ENCODE measurements around the gene FAM181B. TPM values are rescaled to one million over a fixed set of nuclear protein-coding genes. Genes with fewer than 3 reads are reported as not detected.

The FAM181B gene
- total RNA-seq, 1 experiment from 2014 or later = 0.44 TPM

DNA sequence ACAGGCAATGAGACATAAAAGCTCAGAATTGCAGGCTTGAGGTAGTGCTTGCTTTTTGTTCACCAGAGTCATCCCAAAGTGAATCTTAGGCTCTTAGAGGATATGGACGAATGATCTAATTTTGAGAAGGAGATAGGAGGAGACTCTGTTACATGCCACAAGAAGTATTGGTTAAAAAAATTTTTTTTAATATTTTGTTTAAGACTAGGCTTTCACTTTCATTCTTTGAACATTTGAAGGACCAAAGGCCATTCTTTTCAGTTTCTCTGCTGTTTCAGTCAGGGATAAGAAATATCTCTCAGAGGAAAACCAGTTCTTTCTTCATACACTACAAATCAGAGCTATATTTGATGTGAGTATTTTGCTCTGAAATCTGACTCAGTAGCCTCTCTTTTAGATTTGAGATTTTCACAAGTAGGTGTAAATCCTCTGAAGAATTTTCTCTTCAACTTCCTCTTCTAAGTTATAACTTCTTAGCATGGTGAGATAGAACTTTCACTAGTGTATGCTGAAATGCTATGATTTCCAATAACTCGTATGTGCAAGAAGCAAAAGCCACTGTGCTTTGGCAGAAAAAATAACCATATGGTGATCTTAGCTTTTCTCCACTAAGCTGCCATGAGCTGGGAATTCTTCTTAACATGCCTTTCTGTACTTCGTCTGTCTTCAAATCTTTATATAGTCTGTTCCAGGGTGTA, 24.1 kb upstream of the FAM181B start:
- Histone ChIP-seq H2BK15ac (ENCODE audit: low read depth, low read length) (no peak overlapping the region), H3K9me3 (ENCODE audit: control insufficient read depth, low read depth, low read length) (no peaks in the 10 kb centered on the region), H3T11ph (ENCODE audit: low read length) (no peak overlapping the region), H4K5ac (ENCODE audit: insufficient read length, low read depth, low read length) (no peak overlapping the region), H4K20me1 (ENCODE audit: control insufficient read depth, insufficient read depth, insufficient read length) (no peaks in the 10 kb centered on the region), H2BK12ac (ENCODE audit: insufficient read length, low read depth, low read length) (no peak overlapping the region), H3K79me1 (ENCODE audit: insufficient read depth, low read depth, low read length, poor library complexity, severe bottlenecking) (no peaks in the 10 kb centered on the region), H2BK20ac (ENCODE audit: low read depth, low read length, poor library complexity, severe bottlenecking) (no peak overlapping the region), H2AK5ac (ENCODE audit: insufficient read length, low read length) (no peak overlapping the region), H3K4ac (ENCODE audit: low read depth, low read length) (no peak overlapping the region), H3K27me3 (ENCODE audit: insufficient read depth, low read length) (no peaks in the 10 kb centered on the region), H3K4me2 (ENCODE audit: insufficient read depth, insufficient read length, low read length) (no peak overlapping the region), H3K27ac (ENCODE audit: insufficient read length, low read depth, low read length) (no peak overlapping the region), H3K23me2 (ENCODE audit: insufficient read length, low read depth, low read length, poor library complexity, severe bottlenecking) (no peaks in the 10 kb centered on the region), H3K18ac (ENCODE audit: insufficient read length, low read depth, low read length) (no peak overlapping the region), H4K91ac (ENCODE audit: insufficient read length, low read depth, low read length) (no peak overlapping the region), H2AFZ (ENCODE audit: low read length) (no peak overlapping the region), H3K4me1 (ENCODE audit: insufficient read depth, low read length) (no peaks in the 10 kb centered on the region), H2BK120ac (ENCODE audit: low read depth, low read length, poor library complexity, severe bottlenecking) (no peak overlapping the region), H3K23ac (ENCODE audit: insufficient read length, low read depth, low read length) (no peak overlapping the region), H4K8ac (replicated peaks; ENCODE audit: insufficient read length, low read depth, low read length) (no peak overlapping the region), H3K14ac (ENCODE audit: insufficient read depth, low read length) (no peak overlapping the region), H3K79me2 (ENCODE audit: insufficient read depth, low read length) (no peaks in the 10 kb centered on the region), H3K9ac (ENCODE audit: extremely low read depth, insufficient read length, low read length) (no peak overlapping the region), H2BK5ac (ENCODE audit: insufficient read length, low read length) (no peak overlapping the region), H3K56ac (ENCODE audit: insufficient read length, low read depth, low read length) (no peak overlapping the region)
- Mint-ChIP-seq H3K9me3 (no peaks in the 10 kb centered on the region), H3K36me3 (ENCODE audit: insufficient read depth in 1 of 3, low read depth in 3 of 3) (no peaks in the 10 kb centered on the region; a peak in 1 of 7 replicates), H3K4me3 (no peak overlapping the region), H3K27ac (no peak overlapping the region), H3K4me1 (peaks cover 4 to 5% of the 10 kb centered on the region in 2 experiments), H3K27me3 (ENCODE audit: low read depth) (no peaks in the 10 kb centered on the region; the same call in 1 of the 2 replicates)
- no CpG with 5 or more reads among the region's 3 CpGs for WGBS (ENCODE audit: extremely low coverage, insufficient read length, low lambda C conversion rate)
- DNase-seq = no peak
- TF ChIP-seq CTCF (conservative IDR thresholded peaks at IDR 0.05) = no peak

All from H9 (cell line).